ENCODE measurements around the gene PALM.

Gene PALM

DNA sequence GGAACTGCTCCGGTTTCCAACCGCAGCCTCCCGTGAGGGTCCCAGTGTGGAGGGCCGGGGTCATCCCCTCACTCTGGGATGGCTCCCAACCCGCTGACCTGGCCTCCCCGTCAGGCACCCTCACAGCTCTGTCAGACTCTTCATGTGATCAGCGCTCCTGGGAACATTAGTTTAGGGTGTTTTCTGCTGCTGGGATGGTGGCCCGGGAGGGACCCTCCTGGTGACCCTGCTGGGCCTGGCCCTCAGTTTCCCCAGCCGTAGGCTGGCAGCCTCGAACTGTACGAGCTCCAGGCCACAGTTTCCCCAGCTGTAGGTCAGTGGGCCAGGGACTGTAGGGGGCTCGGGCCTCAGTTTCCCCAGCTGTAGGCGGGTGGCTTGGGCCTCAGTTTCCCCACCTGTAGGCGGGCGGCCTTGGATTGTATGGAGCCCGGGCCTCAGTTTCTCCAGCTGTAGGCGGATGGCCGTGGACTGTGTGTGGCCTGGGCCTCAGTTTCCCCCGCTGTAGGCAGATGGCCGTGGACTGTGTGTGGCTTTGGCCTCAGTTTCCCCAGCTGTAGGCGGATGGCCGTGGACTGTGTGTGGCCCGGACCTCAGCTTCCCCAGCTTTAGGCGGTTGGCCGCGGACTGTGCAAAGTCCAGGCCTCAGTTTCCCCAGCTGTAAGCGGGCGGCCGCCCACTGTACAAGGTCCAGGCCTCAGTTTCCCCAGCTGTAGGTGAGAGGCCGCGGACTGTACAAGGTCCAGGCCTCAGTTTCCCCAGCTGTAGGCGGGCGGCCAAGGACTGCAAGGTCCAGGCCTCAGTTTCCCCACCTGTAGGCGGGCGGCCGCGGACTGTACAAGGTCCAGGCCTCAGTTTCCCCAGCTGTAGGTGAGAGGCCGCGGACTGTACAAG is 87.2 kb downstream of the PALM start:
- Histone ChIP-seq H3K27ac (ENCODE audit: low read length) (no peak overlapping the region), H3K36me3 (ENCODE audit: insufficient read depth, low read depth, low read length) (peaks cover 28% of the 10 kb centered on the region), H3K27me3 (ENCODE audit: insufficient read depth, low read length) (no peaks in the 10 kb centered on the region), H3K9ac (ENCODE audit: low read depth, low read length) (no peak overlapping the region; the same call in 1 of the 2 replicates), H3K9me3 (ENCODE audit: insufficient read depth, low read depth, low read length) (no peaks in the 10 kb centered on the region), H3K4me3 (ENCODE audit: low read length) (no peak overlapping the region), H3K4me1 (ENCODE audit: insufficient read depth, low read length) (peaks cover 13% of the 10 kb centered on the region)

DNA sequence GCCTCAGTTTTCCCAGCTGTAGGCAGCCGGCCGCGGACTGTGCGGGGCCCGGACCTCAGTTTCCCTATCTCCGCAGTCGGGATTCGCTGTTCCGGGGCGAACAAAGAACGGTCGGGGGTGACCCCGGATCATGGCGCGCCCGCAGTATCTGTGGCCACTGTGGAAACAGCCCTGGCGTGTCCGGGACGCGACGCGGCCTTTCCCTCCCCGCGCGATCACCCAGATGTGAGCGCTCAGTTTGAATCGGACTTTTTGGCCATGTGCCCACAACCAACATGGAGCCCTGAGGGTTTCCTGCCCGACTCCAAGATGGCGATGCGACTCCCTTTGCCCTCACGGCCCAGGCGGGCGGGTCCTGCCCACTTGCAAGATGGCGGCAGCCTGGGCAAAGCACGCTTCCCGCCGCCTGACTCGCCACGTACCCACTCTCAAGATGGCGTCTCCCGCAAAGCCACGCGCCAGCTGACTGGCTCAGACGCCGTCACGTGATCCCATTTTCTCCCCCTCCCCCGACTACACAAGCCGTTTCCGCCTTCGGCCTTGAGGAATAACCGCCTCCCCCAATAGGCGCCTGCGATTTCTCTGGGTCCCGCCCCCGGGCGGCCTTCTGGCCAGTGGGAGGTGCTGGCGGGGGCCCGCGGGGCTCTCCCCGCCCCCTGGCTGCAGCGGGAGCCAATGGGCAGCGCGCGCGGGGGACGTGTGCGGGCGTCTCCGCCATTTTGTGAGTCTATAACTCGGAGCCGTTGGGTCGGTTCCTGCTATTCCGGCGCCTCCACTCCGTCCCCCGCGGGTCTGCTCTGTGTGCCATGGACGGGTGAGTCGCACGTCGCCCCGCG is 88.2 kb downstream of the PALM start, which contains the start of gene PTBP1:
Gene PTBP1, plus strand, starts transcription at position 761 of the 836 bp plus-strand sequence. Its CDS starts 46 bp downstream, at position 807.
- peak within 1 kb of the TSS; percentile 77 for H3K27ac ChIP-seq (ENCODE audit: low read length)

More for the DNA sequence above, 88.2 kb downstream of the PALM start, which contains the start of gene PTBP1:
- H3K27me3 ChIP-seq (ENCODE audit: insufficient read depth, low read length): no peaks in the 10 kb centered on the region
- H3K4me3 ChIP-seq (ENCODE audit: low read length): peak within 1 kb of the TSS; percentile 96
- H3K9me3 ChIP-seq (ENCODE audit: insufficient read depth, low read depth, low read length): no peaks in the 10 kb centered on the region
- H3K36me3 ChIP-seq (ENCODE audit: insufficient read depth, low read depth, low read length): peaks cover 37% of the 10 kb centered on the region
- peak within 1 kb of the TSS; percentile 98 for H3K9ac ChIP-seq (ENCODE audit: low read depth, low read length)
- peaks cover 13% of the 10 kb centered on the region for H3K4me1 ChIP-seq (ENCODE audit: insufficient read depth, low read length)

Measured in iPS-20b (cell line).